Body of pancreas (tissue), 4 donors: ENCODE measurements around the gene DNAJB2. TPM values are rescaled to one million over a fixed set of nuclear protein-coding genes. Genes with fewer than 3 reads are reported as not detected.
"Not testable (repeated sequence)": the region's sequence is repeated elsewhere in the genome, so short reads cannot be mapped to it uniquely, and the experiment has no call there.

Source experiments
- ATAC-seq: fragments of 150-250 bp; one replicate; pipeline ENCODE4 v1.9.1; 2016
- DNase-seq, 4 donors: peaks; one replicate each; pipeline ENCODE4 v3.0.0-alpha.2; 2019
- H3K27ac ChIP-seq, 4 donors: fragments of 200-600 bp; sonication (generic); 1 replicate in 3 of 4; 2 replicates in 1 of 4; pipeline versions ENCODE4 v1.5.1 to v1.6.1; 2016 to 2019; ENCODE audit warnings: mild to moderate bottlenecking in 1 of 4, mixed read lengths in 1 of 4, moderate library complexity in 1 of 4
- H3K27me3 ChIP-seq, 2 donors: fragments of 200-600 bp; sonication (generic); one replicate each; pipeline ENCODE4 v1.6.0; 2016; ENCODE audit warnings: mild to moderate bottlenecking in 1 of 2
- H3K36me3 ChIP-seq, 2 donors: fragments of 200-600 bp; sonication (generic); replicated peaks in 1 of 2; 2 replicates each; pipeline ENCODE4 v1.5.1; 2016; ENCODE audit warnings: low read depth in 2 of 2; ENCODE audit not compliant: insufficient read depth in 1 of 2
- H3K4me1 ChIP-seq: fragments of 200-600 bp; sonication (generic); one replicate; pipeline ENCODE4 v1.6.0; 2016
- H3K4me3 ChIP-seq, 2 donors: fragments of 200-600 bp; sonication (generic); 1 replicate in 1 of 2; 2 replicates in 1 of 2; pipeline ENCODE4 v1.5.1; 2016 to 2019
- H3K9me3 ChIP-seq, 3 donors: fragments of 200-600 bp; sonication (generic); 1 replicate in 2 of 3; 2 replicates in 1 of 3; pipeline ENCODE4 v1.5.1; 2016
- POLR2A ChIP-seq, 3 donors: fragments of 450-650 bp; IDR thresholded peaks; one replicate each; pipeline ENCODE4 v1.6.1; 2016; ENCODE audit warnings: antibody characterized with exemption in 3 of 3, mild to moderate bottlenecking in 2 of 3
- WGBS, 2 donors: methylation state at CpG; one replicate each; pipeline ENCODE4 v1.1.5; 2017; 5-methylcytosine and 5-hydroxymethylcytosine counted together
- intact Hi-C: fragments of 100-400 bp; cut with DNase I; formaldehyde crosslinking; loops from one replicate; pipeline ENCODE4 v1.15.1; 2023
- total RNA-seq, 2 donors: library from RNA; depleted of rRNA; stranded (reverse); fragments of >200 nt; gene quantifications; one replicate each; pipeline ENCODE4 v1.1.0, GENCODE V29; 2016
- TF ChIP-seq, protein P1 (sequence below), 7 experiments: fragments of 450-650 bp in 4 of 7; fragments of 200-600 bp in 3 of 7; sonication (generic) in 3 of 7; IDR thresholded peaks; one replicate each; pipeline ENCODE4 v1.5.1; 2016 to 2019; ENCODE audit warnings: antibody characterized with exemption in 7 of 7

The DNAJB2 gene
- total RNA-seq, 2 donors from 2014 or later: 60.3 to 68.0 TPM

DNA sequence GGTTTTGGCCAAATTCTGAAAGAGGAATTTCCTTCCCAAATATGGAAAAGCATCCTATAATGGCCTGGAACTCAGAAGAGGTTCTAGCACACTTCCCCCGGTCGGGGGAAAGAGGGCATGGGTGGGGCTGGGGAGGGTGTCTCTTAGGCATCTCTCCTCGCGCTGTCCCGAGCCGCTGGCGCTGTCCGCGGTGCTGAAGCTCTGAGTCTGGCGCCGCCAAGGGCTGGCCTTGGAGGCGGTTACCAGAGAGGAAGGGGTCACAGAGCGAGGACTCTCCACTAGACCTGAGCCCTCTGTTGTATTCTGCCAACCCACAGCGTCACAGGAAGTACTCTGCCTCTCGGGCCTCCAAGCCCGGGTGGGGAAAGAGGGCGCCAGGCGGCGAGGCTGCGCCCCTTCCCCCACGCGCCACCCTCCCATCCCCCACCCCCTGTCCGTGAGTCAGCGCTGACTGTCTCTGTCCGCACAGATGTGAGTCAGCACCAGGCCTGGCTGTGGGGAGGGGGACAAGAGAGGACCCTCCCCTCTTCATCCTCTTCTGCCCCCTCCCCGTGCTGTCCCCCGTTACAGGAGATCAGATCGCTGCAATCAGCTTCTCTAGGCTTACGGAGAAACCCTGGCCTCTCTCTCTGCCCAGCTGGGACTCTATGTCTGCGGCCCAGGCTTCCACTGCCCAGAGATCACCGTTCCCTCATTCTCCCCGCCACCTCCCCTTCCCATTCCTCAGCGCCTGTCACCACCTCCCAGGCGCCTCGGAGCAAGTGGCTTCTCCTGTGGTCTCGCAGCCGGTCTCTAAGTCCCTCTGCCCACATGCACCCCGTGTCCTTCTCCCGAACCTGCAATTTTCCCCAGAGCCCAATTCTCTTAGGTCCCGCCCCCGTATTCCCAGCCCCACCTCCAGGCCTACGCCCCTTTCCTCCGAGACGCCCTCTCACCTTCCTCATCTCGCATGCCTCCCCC is 29.3 kb downstream of the DNAJB2 start:
- intact Hi-C loops: no loop called here
- 4 to 5% methylated on average over 27 to 45 of the region's 45 CpGs for WGBS, 2 donors
- TF ChIP-seq POLR2A (IDR thresholded peaks at IDR 0.05): no peak
- TF ChIP-seq, protein P1, sequence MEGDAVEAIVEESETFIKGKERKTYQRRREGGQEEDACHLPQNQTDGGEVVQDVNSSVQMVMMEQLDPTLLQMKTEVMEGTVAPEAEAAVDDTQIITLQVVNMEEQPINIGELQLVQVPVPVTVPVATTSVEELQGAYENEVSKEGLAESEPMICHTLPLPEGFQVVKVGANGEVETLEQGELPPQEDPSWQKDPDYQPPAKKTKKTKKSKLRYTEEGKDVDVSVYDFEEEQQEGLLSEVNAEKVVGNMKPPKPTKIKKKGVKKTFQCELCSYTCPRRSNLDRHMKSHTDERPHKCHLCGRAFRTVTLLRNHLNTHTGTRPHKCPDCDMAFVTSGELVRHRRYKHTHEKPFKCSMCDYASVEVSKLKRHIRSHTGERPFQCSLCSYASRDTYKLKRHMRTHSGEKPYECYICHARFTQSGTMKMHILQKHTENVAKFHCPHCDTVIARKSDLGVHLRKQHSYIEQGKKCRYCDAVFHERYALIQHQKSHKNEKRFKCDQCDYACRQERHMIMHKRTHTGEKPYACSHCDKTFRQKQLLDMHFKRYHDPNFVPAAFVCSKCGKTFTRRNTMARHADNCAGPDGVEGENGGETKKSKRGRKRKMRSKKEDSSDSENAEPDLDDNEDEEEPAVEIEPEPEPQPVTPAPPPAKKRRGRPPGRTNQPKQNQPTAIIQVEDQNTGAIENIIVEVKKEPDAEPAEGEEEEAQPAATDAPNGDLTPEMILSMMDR (IDR thresholded peaks at IDR 0.05): no peak
- Histone ChIP-seq H3K27me3 (peaks cover 0 to 19% of the 10 kb centered on the region in 2 donors), H3K4me1 (no peaks in the 10 kb centered on the region), H3K36me3 (no peaks in the 10 kb centered on the region), H3K27ac (no peak overlapping the region), H3K9me3 (no peaks in the 10 kb centered on the region), H3K4me3 (no peak overlapping the region)
- DNase-seq (peak; percentile 54 to 69 (median 65)), ATAC-seq (peak; percentile 78)

DNA sequence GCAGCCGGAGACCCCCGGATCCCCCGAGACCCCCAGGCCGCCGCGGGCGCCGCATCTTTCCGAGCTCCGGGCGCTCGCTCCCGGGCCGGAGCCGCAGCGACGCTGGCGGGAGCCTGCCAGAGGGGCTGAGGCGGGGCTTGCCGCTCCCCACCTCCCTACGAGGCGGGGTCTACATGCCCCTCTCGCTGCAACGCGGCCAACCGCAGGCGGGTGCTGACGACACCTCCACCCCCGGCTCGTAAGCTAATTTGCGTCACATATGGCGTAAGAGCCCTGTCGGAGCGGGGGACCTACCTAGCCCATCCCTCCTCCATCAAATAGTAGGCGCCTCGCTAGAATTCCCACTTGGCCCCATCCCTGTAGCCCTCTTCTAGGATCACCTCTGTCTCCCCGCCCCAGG is 30.1 kb downstream of the DNAJB2 start, which contains the start of gene PTPRN:
PTPRN (minus strand) TSS at position 124 of the 400 bp plus-strand sequence; CDS start at position 55, 69 bp downstream.
- TF ChIP-seq, protein P1 (IDR thresholded peaks at IDR 0.05): no peak
- peak in 1 of 3 donors; percentile 9 for TF ChIP-seq POLR2A (IDR thresholded peaks at IDR 0.05)
- Histone ChIP-seq H3K27me3 (peaks cover 0 to 19% of the 10 kb centered on the region in 2 donors), H3K9me3 (no peaks in the 10 kb centered on the region), H3K4me3 (no peak within 1 kb of the TSS), H3K27ac (no peak within 1 kb of the TSS), H3K4me1 (no peaks in the 10 kb centered on the region), H3K36me3 (no peaks in the 10 kb centered on the region)
- intact Hi-C loops: no loop called here
- 2 to 12% methylated on average over 10 to 37 of the region's 37 CpGs for WGBS, 2 donors
- DNase-seq (peak in 3 of 4 donors; percentile 42 to 48 (median 45)), ATAC-seq (no peak)

DNA sequence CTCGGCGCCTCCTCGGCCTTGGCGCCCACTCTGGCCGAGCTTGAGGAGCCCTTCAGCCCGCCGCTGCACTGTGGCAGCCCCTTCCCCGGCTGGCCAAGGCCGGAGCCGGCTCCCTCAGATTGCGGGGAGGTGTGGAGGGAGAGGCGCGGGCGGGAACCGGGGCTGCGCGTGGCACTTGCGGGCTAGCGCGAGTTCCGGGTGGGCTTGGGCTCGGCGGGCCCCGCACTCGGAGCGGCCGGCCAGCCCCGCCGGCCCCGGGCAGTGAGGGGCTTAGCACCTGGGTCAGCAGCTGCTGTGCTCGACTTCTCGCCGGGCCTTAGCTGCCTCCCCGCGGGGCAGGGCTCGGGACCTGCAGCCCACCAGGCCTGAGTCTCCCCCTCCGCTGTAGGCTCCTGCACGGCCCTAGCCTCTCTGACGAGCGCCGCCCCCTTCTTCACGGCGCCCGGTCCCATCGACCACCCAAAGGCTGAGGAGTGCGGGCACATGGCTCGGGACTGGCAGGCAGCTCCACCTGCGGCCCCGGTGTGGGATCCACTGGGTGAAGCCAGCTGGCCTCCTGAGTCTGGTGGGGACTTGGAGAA is 33.6 kb downstream of the DNAJB2 start:
- H3K36me3 ChIP-seq, H3K27ac ChIP-seq, H3K4me3 ChIP-seq, intact Hi-C loops, DNase-seq, H3K4me1 ChIP-seq, ATAC-seq, H3K9me3 ChIP-seq: not testable (repeated sequence)
- 85 to 95% methylated on average over 4 to 40 of the region's 49 CpGs for WGBS, 2 donors
- peaks cover 0 to 19% of the 10 kb centered on the region in 2 donors for H3K27me3 ChIP-seq

DNA sequence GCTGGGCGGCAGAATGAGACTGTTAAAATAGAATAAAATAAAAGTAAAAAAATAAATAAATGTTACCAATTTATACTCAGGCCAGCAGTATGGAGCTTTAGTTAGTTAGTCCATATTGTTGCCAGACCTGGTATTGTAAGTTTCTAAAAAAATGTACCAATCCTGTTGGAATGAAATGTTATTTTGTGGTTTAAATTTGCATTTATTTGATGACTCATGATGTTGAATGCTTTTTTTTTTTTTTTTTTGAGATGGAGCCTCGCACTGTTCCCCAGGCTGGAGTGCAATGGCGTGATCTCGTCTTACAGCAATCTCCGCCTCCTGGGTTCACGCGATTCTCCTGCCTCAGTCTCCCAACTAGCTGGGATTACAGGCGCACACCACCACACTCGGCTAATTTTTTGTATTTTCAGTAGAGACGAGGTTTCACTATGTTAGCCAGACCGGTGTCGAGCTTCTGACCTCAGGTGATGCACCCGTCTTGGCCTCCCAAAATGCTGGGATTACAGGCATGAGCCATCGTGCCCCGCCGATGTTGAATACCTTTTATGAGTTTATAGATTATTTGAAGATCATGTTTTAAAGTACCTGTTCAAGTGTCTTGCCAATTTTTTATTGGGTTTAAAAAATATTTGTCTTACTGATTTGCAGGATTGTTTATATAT is 35.8 kb downstream of the DNAJB2 start:
- no peaks in the 10 kb centered on the region for H3K4me1 ChIP-seq
- peaks cover 0 to 5% of the 10 kb centered on the region in 2 donors for H3K27me3 ChIP-seq
- no peaks in the 10 kb centered on the region for H3K9me3 ChIP-seq
- WGBS, 2 donors: 83 to 87% methylated on average over 16 of the region's 16 CpGs
- no peak for DNase-seq
- no peak for ATAC-seq
- no peaks in the 10 kb centered on the region for H3K36me3 ChIP-seq
- TF ChIP-seq, protein P1 (IDR thresholded peaks at IDR 0.05): no peak
- TF ChIP-seq POLR2A (IDR thresholded peaks at IDR 0.05): no peak
- intact Hi-C loops: no loop called here
- H3K27ac ChIP-seq: no peak overlapping the region
- no peak overlapping the region for H3K4me3 ChIP-seq

DNA sequence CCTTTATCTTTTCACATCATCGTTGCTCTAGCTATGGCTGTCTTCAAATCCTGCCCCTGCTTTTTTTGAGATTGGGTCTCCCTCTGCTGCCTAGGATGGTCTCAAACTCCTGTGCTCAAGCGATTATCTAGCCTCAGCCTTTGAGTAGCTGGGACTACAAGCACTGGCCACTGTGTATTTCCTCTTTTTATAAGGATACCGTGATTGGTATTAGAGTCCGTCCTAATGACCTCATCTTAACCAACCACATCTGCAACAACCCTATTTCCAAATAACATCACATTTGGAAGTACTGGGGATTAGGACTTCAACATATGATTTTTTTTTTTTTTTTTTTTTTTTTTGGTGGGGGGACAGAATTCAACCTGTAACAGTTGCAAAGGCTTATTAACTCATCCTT is 44.3 kb downstream of the DNAJB2 start:
- Histone ChIP-seq H3K4me1 (no peaks in the 10 kb centered on the region), H3K27me3 (no peaks in the 10 kb centered on the region), H3K36me3 (no peaks in the 10 kb centered on the region), H3K27ac (no peak overlapping the region), H3K9me3 (no peaks in the 10 kb centered on the region), H3K4me3 (no peak overlapping the region)
- TF ChIP-seq, protein P1 (IDR thresholded peaks at IDR 0.05): no peak
- no peak for TF ChIP-seq POLR2A (IDR thresholded peaks at IDR 0.05)
- 52 to 63% methylated on average over 4 of the region's 4 CpGs for WGBS, 2 donors
- no peak for ATAC-seq
- intact Hi-C loops: no loop called here
- DNase-seq: no peak
